GM18907 (cell line): Measurements from ENCODE around the gene RARA.
"Not testable (repeated sequence)": the region's sequence is repeated elsewhere in the genome, so short reads cannot be mapped to it uniquely, and the experiment has no call there.

Experiments
- ATAC-seq: cut with Tn5 transposase; IDR thresholded peaks from one replicate; pipeline ENCODE4 v1.9.1; 2021; ENCODE audit warnings: mild to moderate bottlenecking, moderate library complexity; ENCODE audit not compliant: unreplicated experiment

RARA gene

GRCh38 chr17:40372644-40373043 lies 63.7 kb downstream of the RARA start:
- ATAC-seq = not testable (repeated sequence)

GRCh38 chr17:40373324-40373723 lies 64.3 kb downstream of the RARA start:
- ATAC-seq = no peak

- no peak for ATAC-seq
Measured at GRCh38 chr17:40373999-40374398, 65.0 kb downstream of the RARA start.

- ATAC-seq = no peak
Measured at GRCh38 chr17:40374821-40375498, 66.0 kb downstream of the RARA start.

- ATAC-seq = not testable (repeated sequence)
Measured at GRCh38 chr17:40375786-40376185, 66.8 kb downstream of the RARA start.

GRCh38 chr17:40376541-40376940 lies 67.6 kb downstream of the RARA start:
- not testable (repeated sequence) for ATAC-seq

- ATAC-seq = no peak
Measured at GRCh38 chr17:40377832-40378231, 68.9 kb downstream of the RARA start.

GRCh38 chr17:40378966-40379365 lies 70.0 kb downstream of the RARA start:
- ATAC-seq = no peak

GRCh38 chr17:40382251-40382650 lies 73.3 kb downstream of the RARA start:
- no peak for ATAC-seq

- ATAC-seq = not testable (repeated sequence)
Measured at GRCh38 chr17:40386555-40386954, 77.6 kb downstream of the RARA start.

GRCh38 chr17:40399185-40399584 lies 90.2 kb downstream of the RARA start:
- ATAC-seq = no peak

- ATAC-seq = no peak
Measured at GRCh38 chr17:40402668-40403067, 93.7 kb downstream of the RARA start.

- ATAC-seq = no peak
Measured at GRCh38 chr17:40404003-40404402, 95.0 kb downstream of the RARA start.
